ENCODE measurements around the gene ROCK2. TPM values are rescaled to one million over a fixed set of nuclear protein-coding genes. Genes with fewer than 3 reads are reported as not detected.
A peak's percentile ranks its signal among the peaks of the same experiment; 100 is the strongest.

The ROCK2 gene
- total and polyA plus RNA-seq, 2 of the 13 experiments (the other 11 are each of a cell fraction or from before 2014, with no cell fraction given), result 38.1 to 119 TPM

GRCh38 chr2:11363868-11364564 lies 19.6 kb upstream of the ROCK2 start (continued):
- no peak for TF ChIP-seq ZNF234 (CRISPR knock-in tag; conservative IDR thresholded peaks at IDR 0.05)
- no peak for TF ChIP-seq NCOA5 (CRISPR knock-in tag; IDR thresholded peaks at IDR 0.05)
- no peak for TF ChIP-seq TFDP1 (CRISPR knock-in tag; IDR thresholded peaks at IDR 0.05; ENCODE audit: borderline replicate concordance)
- TF ChIP-seq BORCS8-MEF2B (CRISPR knock-in tag; IDR thresholded peaks at IDR 0.05), result 0 out of 2 replicates have a peak, but pooled peaks have one; percentile 55
- TF ChIP-seq ISL2 (CRISPR knock-in tag; IDR thresholded peaks at IDR 0.05), result no peak
- TF ChIP-seq GLMP (CRISPR knock-in tag; IDR thresholded peaks at IDR 0.05; ENCODE audit: borderline replicate concordance), result no peak
- no peak for TF ChIP-seq PHF5A (CRISPR knock-in tag; IDR thresholded peaks at IDR 0.05; ENCODE audit: low read depth, unreplicated experiment)
- no peak for TF ChIP-seq ZNF766 (CRISPR knock-in tag; IDR thresholded peaks at IDR 0.05; ENCODE audit: borderline replicate concordance)
- 0 out of 2 replicates have a peak, but pooled peaks have one; percentile 28 for TF ChIP-seq FOXP4 (CRISPR knock-in tag; IDR thresholded peaks at IDR 0.05)
- no peak for TF ChIP-seq LRRFIP1 (CRISPR knock-in tag; conservative IDR thresholded peaks at IDR 0.05)
- TF ChIP-seq ELF1 (CRISPR knock-in tag; IDR thresholded peaks at IDR 0.05), result no peak
- TF ChIP-seq TBX2 (CRISPR knock-in tag; IDR thresholded peaks at IDR 0.05; ENCODE audit: borderline replicate concordance), result no peak
- TF ChIP-seq MAFG (CRISPR knock-in tag; IDR thresholded peaks at IDR 0.05), result no peak
- no peak for TF ChIP-seq ZNF580 (CRISPR knock-in tag; IDR thresholded peaks at IDR 0.05; ENCODE audit: borderline replicate concordance, low read depth)
- TF ChIP-seq ZNF274 (CRISPR knock-in tag; IDR thresholded peaks at IDR 0.05), result no peak
- no peak for TF ChIP-seq ZNF282 (IDR thresholded peaks at IDR 0.05; ENCODE audit: partially characterized antibody)
- no peak for TF ChIP-seq ZNF354B (CRISPR knock-in tag; IDR thresholded peaks at IDR 0.05)
- TF ChIP-seq PTBP1 (IDR thresholded peaks at IDR 0.05; ENCODE audit: low read depth, low read length, poor library complexity, severe bottlenecking), result no peak
- TF ChIP-seq U2AF1 (optimal IDR thresholded peaks at IDR 0.05; ENCODE audit: low read depth, low read length), result no peak
- TF ChIP-seq ZNF382 (CRISPR knock-in tag; IDR thresholded peaks at IDR 0.05; ENCODE audit: borderline replicate concordance), result no peak
- no peak for TF ChIP-seq MBD4 (IDR thresholded peaks at IDR 0.05; ENCODE audit: borderline replicate concordance, low read length)
- no peak for TF ChIP-seq ZNF704 (CRISPR knock-in tag; IDR thresholded peaks at IDR 0.05; ENCODE audit: borderline replicate concordance)

Data from HepG2 (cell line).